HG02973 (cell line): ENCODE data around the gene CLC.

Experiments used
- ATAC-seq: cut with Tn5 transposase; IDR thresholded peaks from one replicate; pipeline ENCODE4 v1.9.1; 2021; ENCODE audit warnings: moderate library complexity; ENCODE audit not compliant: unreplicated experiment

Gene CLC

GRCh38 chr19:39681416-39681815 is 56.4 kb downstream of the CLC start:
- no peak for ATAC-seq
